SU-DHL-6 (cell line): ENCODE data around the gene HIPK3.

Source experiments
- H2AFZ ChIP-seq: fragments of 200-600 bp; sonication (generic); 2 replicates; pipeline ENCODE4 v1.6.1; 2014; ENCODE audit warnings: low read depth, mild to moderate bottlenecking, moderate library complexity, mixed read lengths, antibody characterized with exemption, low read length; ENCODE audit not compliant: severe bottlenecking
- H3F3A ChIP-seq: fragments of 200-600 bp; shearing (Covaris generic); 2 replicates; pipeline ENCODE4 v1.6.0; 2016; ENCODE audit warnings: antibody characterized with exemption, mild to moderate bottlenecking; ENCODE audit not compliant: insufficient read depth
- H3K27ac ChIP-seq: fragments of 200-600 bp; sonication (generic); 2 replicates; pipeline ENCODE4 v1.5.1; 2016; ENCODE audit warnings: low read depth, mild to moderate bottlenecking, low read length, moderate library complexity, mixed read lengths
- H3K27me3 ChIP-seq: fragments of 200-600 bp; sonication (generic), shearing (Covaris generic); 2 replicates; pipeline ENCODE4 v1.6.0; 2014; ENCODE audit warnings: mild to moderate bottlenecking, low read length
- H3K36me3 ChIP-seq: fragments of 200-600 bp; sonication (generic); 2 replicates; pipeline ENCODE4 v1.6.1; 2014; ENCODE audit warnings: mild to moderate bottlenecking, low read length, mixed read lengths
- H3K4me2 ChIP-seq: fragments of 300-600, 200-600 bp; shearing (Covaris generic), sonication (generic); 2 replicates; pipeline ENCODE4 v1.6.0; 2014; ENCODE audit warnings: low read length, low read depth, mild to moderate bottlenecking; ENCODE audit not compliant: poor library complexity, severe bottlenecking
- H3K4me3 ChIP-seq: fragments of 200-600 bp; sonication (generic); 2 replicates; pipeline ENCODE4 v1.5.1; 2014; ENCODE audit warnings: antibody characterized with exemption, low read length, mild to moderate bottlenecking, mixed read lengths; ENCODE audit not compliant: insufficient read depth, poor library complexity, severe bottlenecking
- H3K79me2 ChIP-seq: fragments of 200-600 bp; sonication (generic); 2 replicates; pipeline ENCODE4 v1.6.1; 2014; ENCODE audit warnings: mild to moderate bottlenecking, low read length, moderate library complexity; ENCODE audit not compliant: insufficient read depth
- H3K9ac ChIP-seq: fragments of 200-600 bp; sonication (generic); 2 replicates; pipeline ENCODE4 v1.7.0; 2014; ENCODE audit warnings: mild to moderate bottlenecking, low read length
- H3K9me2 ChIP-seq: fragments of 200-600 bp; sonication (generic); replicated peaks from 2 replicates; pipeline ENCODE4 v1.6.1; 2014; ENCODE audit warnings: low read length; ENCODE audit not compliant: insufficient read depth
- H3K9me3 ChIP-seq: fragments of 200-600 bp; sonication (generic); 2 replicates; pipeline ENCODE4 v1.6.1; 2014; ENCODE audit warnings: low read length, mixed read lengths; ENCODE audit not compliant: insufficient read depth
- H4K20me1 ChIP-seq: fragments of 200-600 bp; sonication (generic); 2 replicates; pipeline ENCODE4 v1.6.1; 2014; ENCODE audit warnings: low read depth, mild to moderate bottlenecking, antibody characterized with exemption, low read length, moderate library complexity, mixed read lengths
- EZH2phosphoT487 ChIP-seq: fragments of 200-600 bp; sonication (generic), shearing (Covaris generic); conservative IDR thresholded peaks from 2 replicates; pipeline ENCODE4 v1.6.1; 2018; ENCODE audit warnings: mild to moderate bottlenecking, antibody characterized with exemption, low read length, moderate library complexity, mixed read lengths
- TF ChIP-seq, protein P1 (sequence below): fragments of 200-600 bp; sonication (generic); IDR thresholded peaks from one replicate; pipeline ENCODE4 v1.5.1; 2017; ENCODE audit warnings: antibody characterized with exemption, mild to moderate bottlenecking, low read length, moderate library complexity; ENCODE audit not compliant: insufficient read depth, poor library complexity, severe bottlenecking

The HIPK3 gene

DNA sequence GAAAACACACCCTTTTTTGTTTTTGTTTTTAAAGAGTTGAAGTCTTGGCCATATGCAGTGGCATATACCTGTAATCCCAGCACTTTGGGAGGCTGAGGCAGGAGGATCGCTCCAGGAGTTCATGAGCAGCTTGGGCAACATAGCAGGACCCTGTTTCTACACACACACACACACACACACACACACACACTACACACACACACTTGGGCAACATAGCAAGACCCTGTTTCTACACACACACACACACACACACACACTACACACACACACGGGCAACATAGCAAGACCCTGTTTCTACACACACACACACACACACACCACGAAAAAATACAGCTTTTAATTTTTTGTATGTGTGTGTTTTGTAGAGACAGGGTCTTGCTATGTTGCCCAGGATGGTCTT is 54.5 kb downstream of the HIPK3 start:
- Histone ChIP-seq H3K4me2 (no peak overlapping the region), H3K79me2 (no peaks in the 10 kb centered on the region), H3F3A (no peaks in the 10 kb centered on the region), H3K9me3 (no peaks in the 10 kb centered on the region), H2AFZ (no peak overlapping the region), H3K27ac (no peak overlapping the region), H3K27me3 (no peaks in the 10 kb centered on the region), H3K36me3 (no peaks in the 10 kb centered on the region), H3K4me3 (no peak overlapping the region), H3K9ac (no peak overlapping the region), H4K20me1 (no peaks in the 10 kb centered on the region), H3K9me2 (no peaks in the 10 kb centered on the region)
- TF ChIP-seq EZH2phosphoT487, result no peak
- TF ChIP-seq, protein P1, sequence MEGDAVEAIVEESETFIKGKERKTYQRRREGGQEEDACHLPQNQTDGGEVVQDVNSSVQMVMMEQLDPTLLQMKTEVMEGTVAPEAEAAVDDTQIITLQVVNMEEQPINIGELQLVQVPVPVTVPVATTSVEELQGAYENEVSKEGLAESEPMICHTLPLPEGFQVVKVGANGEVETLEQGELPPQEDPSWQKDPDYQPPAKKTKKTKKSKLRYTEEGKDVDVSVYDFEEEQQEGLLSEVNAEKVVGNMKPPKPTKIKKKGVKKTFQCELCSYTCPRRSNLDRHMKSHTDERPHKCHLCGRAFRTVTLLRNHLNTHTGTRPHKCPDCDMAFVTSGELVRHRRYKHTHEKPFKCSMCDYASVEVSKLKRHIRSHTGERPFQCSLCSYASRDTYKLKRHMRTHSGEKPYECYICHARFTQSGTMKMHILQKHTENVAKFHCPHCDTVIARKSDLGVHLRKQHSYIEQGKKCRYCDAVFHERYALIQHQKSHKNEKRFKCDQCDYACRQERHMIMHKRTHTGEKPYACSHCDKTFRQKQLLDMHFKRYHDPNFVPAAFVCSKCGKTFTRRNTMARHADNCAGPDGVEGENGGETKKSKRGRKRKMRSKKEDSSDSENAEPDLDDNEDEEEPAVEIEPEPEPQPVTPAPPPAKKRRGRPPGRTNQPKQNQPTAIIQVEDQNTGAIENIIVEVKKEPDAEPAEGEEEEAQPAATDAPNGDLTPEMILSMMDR, result no peak

DNA sequence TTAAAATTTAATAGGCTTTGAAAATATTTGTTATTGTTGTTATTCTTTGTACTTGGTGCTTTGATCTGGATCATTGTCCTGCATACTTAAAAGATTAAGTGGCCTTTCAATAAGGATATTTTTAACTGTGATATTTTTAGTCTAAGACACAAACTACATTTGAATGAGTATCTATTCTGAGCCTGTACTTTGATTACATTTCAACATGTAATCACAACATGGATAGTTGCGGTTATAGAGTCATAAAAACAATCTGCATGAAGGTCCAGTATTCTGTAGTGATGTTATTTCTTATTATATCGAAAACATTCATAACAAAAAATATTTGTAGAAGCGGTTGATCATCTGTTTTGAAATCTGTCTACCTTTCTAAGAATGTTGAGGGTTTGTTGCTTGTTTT is 58.6 kb downstream of the HIPK3 start:
- Histone ChIP-seq H3K27ac (no peak overlapping the region), H4K20me1 (no peaks in the 10 kb centered on the region), H3K36me3 (no peaks in the 10 kb centered on the region), H3F3A (no peaks in the 10 kb centered on the region), H3K4me2 (no peak overlapping the region), H2AFZ (no peak overlapping the region), H3K4me3 (no peak overlapping the region), H3K9me2 (no peaks in the 10 kb centered on the region), H3K79me2 (no peaks in the 10 kb centered on the region), H3K9me3 (no peaks in the 10 kb centered on the region), H3K9ac (no peak overlapping the region), H3K27me3 (no peaks in the 10 kb centered on the region)
- no peak for TF ChIP-seq EZH2phosphoT487
- TF ChIP-seq, protein P1, result no peak

DNA sequence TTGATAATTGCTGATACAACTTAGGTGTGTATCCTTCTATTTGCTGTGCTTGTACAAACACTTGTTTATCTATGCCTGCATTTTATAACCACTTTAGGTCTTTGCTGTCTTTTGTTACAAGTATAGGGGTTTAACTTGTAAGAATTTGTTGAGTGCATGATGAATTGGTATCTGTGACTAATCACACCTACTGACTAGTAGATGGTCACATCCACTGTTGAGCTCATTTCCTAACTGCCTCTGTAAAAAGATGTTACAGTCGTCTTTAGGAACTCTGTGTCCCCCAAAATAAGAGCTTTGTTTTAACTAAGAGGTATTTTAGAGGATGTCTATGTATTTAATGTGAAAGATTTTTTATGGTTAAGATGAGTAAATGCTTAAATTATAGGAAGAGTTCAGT is 60.5 kb downstream of the HIPK3 start:
- H3K27ac ChIP-seq, result no peak overlapping the region
- H3K4me3 ChIP-seq, result no peak overlapping the region
- H3K27me3 ChIP-seq, result no peaks in the 10 kb centered on the region
- H3K9me2 ChIP-seq, result no peaks in the 10 kb centered on the region
- H4K20me1 ChIP-seq, result no peaks in the 10 kb centered on the region
- no peak overlapping the region for H3K4me2 ChIP-seq
- TF ChIP-seq EZH2phosphoT487, result no peak
- TF ChIP-seq, protein P1, result no peak
- H3K36me3 ChIP-seq, result no peaks in the 10 kb centered on the region
- no peak overlapping the region for H3K9ac ChIP-seq
- no peaks in the 10 kb centered on the region for H3F3A ChIP-seq
- no peaks in the 10 kb centered on the region for H3K9me3 ChIP-seq
- no peak overlapping the region for H2AFZ ChIP-seq
- no peaks in the 10 kb centered on the region for H3K79me2 ChIP-seq
